Superior temporal gyrus (tissue), 1 donor: ENCODE data around the gene DCAF8.

Source experiments
- DNase-seq: peaks from one replicate; pipeline ENCODE4 v3.0.0-alpha.2; 2016; ENCODE audit errors: extremely low spot score

DCAF8 gene

DNA sequence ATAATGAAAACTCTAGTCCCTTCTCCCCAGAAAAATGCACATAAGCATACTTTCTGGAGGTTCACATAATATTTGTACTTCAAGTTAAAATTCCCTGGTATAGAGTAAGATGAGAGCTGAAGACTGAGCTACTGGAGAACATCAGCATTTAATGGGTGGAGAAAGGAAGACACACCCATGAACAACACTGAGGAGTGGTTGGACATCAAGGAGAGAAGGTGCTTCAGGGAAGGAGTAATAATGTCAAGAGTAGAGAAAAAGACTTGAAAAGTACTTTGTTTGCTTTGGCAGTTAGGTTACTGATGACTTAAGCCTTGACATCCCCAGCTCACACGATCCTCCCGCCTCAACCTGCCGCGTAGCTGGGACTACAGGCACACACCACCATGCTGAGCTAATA, 35.3 kb downstream of the DCAF8 start:
- no peak for DNase-seq

DNA sequence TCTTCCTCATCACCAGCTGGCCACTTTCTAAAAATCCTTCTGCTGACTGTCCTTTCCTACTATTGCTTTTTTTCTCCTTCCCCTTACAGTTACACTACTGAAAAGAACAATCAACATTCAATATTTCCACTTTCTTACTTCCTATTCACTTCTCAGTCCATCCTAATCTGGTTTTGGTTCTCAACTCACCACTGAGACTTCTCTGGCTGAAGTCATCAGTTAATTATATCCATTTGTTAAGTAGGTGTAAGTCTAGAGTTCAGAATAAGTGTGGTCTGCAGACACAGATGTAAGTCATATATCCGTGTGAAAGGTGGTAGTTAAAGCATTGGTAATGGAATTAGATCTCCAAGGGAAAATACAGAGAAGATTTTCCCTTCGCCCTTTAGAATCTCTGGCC, 35.7 kb downstream of the DCAF8 start:
- DNase-seq: no peak

DNA sequence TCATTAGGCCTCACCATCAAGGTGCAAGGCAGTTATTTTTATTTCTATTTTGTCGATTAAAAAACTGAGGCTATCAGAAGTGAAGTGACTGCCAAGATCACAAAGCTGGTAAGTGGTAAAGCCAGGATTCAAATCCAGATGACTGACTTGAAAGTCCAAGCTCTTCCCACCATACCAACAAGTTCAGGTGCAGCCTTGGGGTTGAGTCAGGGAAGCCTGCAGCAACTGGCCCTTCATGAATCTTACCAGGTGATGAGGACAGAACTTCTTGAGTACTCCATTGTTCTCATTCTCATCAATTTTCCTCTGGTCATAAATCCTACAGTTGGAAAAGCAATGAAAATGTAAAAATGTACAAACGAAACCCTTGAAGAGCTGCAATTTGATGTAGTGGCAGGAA, 37.0 kb downstream of the DCAF8 start:
- DNase-seq: no peak

DNA sequence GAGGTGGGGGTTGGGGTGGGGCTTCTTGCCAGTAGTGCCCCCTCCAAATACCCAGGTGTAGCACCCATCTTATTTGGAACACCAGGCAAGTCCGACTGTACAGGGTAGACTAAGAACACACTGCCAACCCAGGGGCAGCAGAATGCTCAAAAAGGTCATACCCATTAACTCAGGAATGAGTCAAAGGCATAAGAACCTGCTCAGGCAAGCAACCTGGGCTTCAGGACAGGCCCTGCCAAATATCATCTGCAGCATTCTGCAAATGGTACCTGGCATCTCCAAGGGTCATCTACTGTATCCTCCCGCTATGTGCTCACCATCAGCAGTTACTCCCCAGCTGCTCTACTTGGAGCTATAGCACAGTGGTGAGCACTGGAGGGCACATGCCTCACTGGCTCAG, 37.7 kb downstream of the DCAF8 start:
- DNase-seq: no peak

DNA sequence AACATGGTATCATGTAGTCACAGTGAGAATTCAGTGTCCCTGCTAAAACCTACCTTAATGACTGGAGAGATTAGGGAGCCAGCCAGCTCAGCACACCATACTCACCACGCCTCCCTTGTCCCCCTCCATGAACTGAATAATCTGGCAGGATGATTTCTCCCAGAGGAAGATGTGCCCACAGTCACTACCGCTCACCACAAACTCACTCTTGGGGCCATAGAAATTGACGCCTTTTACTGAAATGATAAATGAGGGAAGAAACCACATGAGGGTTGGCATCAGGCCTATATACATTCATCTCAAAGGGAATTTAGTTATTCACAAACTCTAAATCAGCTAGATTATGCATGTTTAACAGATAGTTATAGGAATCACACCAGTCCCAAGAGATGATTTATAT, 39.8 kb downstream of the DCAF8 start:
- DNase-seq: no peak

DNA sequence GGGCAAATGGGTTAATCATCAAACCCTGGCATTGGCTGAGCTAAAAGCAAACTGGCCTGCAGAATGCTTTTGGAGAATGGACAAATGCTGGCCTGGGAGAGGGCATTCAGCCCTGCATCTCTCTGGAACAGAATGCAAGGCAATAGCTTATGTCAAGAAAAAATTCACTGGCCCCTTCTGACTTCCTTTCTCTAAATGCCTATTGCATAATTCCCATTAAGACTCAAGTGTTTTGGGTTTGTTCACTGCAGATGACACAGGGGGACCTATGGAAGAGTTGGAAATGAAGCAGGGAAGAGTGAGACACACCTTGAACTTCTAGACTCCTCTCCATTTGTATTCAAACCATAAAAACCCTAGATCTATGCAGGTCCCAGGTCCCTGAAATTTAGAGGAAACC, 41.3 kb downstream of the DCAF8 start:
- no peak for DNase-seq

DNA sequence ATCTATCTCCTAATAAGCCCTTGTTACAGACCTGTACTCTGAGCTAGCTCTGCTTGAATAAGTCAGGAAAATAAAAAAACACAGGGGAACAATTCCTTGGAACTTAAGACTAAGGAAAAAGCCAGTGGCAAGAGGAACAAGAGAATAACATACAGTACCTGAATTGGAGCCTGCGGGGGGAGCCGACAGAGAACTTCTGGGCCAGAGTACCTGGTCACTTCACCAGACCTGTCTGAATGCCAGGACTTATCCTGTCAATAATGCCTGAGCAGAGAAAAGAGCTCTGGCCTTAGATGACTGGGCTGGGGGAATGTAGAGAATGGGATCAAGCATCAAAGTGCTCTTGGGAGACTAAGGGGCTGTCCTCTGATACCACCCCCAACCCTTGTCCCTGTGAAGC, 42.0 kb downstream of the DCAF8 start:
- no peak for DNase-seq

DNA sequence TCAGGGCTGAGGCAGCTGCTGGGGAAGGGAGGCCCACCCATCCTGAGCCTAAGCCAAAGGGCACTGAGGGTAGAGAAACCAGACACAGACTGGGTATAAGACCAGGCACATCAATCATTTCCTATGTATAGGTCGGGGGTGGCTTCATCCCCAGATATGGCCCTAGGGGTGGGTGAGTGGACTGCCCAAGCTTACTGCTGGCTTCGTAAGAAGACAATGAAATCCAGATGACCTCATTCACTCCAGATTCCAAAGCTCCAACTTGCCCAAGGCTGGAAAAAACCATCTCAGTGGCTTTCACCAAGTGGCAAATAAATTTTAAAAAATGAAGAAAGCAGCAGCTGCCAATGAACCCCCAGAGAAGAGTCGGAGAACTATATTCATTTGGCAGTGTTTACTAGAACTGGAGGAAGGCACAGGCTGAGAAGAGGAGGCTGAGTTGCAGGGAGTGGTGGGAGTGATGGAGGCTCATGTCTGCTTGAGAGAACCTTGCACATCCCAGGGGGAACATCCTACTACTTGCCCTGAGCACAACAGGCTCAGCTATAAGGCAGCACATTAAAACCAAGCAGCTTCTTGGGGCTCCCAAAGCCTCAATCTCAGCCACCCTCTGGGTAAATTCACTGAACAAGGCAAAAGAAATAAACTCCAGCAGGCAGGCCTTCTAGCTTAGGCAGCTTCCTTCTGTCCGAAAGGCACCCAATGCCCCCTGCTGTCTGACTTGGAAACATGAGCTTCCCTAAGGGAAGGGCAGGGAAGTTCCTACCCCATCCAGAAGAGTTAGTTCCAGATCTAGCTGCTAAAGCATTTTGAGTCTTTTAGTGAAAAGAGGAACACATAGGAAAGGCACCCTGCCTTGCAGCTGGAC, 43.1 kb downstream of the DCAF8 start:
- DNase-seq: peak; percentile 90

DNA sequence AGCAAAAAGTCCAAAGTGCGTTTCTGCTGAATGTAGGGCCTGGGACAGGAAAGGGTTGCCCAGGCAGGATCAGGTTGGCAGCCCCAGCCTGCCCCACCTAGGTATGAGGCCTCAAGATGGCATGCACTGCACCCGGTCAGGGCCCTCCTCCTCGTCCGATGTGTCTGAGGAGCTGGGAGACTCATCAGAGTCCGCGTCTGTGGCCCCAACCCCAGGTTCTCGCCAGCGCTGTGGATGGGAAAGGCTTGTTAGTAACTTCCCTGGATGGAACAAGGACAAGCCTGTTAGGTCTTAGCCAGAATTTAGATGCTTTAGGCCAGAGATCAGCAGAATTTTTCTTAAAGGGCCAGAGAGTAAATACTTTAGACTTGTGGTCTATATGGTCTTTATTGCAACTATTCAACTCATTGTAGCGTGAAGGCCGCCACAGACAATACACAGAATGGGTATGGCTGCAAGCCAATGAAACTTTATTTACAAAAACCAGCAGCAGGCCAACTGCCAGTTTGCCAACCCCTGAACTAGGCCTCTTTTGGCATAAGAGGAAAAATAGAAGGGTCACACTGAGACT, 44.8 kb downstream of the DCAF8 start:
- peak; percentile 51 for DNase-seq

DNA sequence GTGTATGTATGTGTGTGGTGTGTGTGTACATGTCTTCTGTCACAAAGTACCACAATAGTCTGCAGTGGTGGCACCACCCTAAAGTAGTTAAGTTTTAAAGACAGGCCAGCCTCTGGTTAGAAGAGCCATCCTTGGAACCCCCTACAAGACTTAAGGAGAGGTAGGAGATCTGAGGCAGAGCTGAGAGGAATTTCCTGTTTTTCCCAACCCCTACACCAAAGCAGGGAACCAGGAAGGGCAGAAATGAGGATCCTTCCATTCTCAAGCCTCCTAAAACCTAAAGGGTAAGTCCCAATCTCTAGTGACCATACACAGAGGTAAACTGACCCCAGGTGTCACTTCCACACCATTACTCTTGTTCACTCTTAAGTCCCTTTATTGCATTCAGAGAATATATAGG, 46.0 kb downstream of the DCAF8 start:
- no peak for DNase-seq

DNA sequence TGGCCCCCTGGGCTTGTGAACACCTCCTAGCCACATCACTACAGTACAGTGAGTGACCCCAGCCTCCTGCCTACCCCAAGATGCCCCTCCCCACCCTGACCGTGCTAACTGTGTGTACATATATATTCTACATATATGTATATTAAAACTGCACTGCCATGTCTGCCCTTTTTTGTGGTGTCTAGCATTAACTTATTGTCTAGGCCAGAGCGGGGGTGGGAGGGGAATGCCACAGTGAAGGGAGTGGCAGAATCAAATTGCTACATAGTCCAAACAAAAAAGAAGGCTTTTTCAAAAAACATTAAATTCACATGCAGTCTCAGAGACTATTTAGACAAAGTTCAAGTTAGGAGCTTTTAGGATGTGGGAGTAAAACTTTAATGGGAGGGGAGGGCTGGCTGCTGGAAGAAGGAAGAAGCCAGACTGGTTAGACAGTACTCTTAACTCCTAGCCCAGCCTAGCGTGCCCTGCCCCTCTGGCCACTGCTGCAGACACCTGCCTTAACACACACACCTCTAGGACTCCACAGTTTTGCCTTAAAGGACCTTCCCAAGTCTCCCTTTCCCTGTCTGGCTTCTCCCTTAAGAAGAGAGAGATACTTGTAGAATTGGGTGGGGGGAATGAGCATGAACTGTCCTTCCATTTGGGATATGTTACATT, 47.7 kb downstream of the DCAF8 start:
- no peak for DNase-seq

DNA sequence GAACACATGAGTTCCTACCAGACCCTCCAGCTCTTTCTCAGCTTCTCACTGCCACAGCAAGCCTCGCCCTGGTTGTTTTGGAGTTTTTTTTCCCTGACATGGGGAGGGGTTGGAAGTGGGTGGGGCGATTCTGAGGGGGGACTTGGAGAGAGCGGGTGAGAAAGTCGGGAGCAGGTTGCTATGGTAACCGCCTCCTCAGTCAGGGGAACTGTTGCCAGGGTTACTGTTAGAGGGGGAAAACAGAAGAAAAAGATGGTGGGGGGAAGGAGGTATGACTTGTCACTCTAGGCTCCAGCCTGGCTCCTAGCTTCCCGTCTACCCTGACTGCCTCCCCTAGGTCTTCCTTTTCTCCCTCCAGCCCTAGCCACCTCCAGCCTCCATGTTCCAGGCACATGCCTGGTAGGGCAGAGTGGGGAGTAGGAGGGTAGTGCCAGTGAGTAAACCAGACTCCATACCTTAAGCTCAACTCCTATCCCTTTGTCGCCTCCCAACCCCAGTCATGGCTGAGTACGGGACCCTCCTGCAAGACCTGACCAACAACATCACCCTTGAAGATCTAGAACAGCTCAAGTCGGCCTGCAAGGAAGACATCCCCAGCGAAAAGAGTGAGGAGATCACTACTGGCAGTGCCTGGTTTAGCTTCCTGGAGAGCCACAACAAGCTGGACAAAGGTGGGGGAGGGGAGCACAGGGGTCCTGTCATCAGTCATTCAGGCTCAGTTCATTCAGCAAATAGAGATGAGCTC, 51.1 kb downstream of the DCAF8 start:
- DNase-seq: peak; percentile 61

DNA sequence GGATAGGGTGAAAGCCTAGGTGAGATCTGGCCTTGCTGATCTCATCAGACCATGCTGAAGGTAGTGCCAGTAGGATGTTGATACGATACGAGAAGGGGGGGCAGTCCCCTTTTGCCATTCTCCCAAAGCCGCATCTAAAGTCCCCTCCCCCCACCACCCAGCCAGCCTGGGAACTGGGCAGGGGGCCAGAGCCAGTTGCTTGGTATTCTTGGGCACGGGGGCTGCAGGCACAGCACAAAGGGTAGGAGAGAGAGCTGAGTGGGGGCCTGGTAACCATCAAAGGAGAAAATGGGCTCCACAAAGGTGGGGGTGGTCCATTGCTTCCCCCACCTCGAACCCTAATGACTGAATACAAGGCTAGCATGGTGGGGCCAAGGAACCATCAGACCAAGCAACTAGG, 51.8 kb downstream of the DCAF8 start:
- DNase-seq: no peak

DNA sequence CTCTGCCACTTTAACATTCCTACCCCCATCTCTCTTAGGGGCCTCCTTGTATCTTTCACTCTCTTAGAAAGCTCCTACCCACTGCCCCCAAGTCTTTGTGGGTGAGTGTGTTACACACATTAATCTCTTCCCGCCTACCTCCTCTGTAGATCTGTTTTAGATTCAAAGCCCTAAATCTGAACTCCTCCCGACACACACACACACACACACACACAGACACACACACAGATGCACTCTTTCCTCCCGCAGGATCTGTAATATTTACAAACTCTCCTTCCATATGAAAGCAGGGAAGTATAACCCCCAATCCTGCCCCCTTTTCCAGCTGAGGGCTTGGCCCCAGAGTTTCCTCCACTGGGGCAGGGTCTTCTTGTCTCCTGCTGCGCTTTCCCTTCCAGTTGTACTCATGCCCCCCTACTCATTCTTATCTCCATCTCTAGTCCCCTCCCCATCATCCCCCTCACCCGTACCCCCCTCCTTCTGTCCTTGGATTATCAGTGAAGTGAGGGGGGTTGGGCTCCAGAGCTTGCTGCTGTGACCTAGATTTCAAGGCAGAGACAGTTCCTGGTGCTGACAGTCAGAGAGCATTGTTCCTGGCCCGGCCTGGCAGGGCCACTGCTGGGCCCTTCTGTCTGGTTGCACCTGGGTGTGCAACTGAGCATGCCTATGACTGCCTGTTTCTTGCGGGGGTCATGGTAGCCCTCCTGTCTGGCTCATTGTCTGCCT, 52.9 kb downstream of the DCAF8 start:
- DNase-seq: peak; percentile 60

DNA sequence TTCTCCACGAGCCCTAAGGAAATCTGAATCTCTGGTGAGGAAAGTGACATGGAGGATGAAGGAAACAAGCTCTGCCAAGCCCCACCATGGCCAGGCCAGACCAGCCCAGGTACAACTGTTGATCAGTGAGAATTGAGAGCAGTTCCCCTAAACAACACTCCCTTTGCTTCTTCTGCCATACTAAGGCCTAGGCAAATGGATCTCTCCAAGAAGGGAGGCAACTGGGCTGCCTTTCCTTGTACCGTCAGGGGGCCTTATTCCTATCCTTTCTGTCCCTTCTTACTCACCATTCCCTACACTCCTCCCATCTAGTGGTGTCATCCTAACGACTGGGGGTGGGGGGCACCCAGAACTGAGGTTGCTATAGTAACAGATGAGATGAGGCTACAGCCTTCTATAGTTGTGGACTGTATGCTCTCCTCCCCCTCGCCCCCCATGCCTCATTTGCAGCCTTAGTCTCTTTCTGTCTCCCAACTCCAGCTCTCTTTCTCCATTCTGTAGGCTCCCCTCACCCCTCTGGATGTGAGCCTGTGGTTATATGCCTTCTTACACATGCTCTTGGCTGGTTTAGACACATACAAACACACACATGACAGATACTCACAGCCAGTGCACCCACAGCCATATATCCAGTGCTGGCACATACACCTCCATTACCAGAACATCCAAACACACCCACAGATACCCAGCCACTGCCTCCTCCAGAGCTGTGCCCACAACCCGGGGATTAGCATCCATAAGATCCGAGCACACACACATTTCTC, 53.6 kb downstream of the DCAF8 start:
- peak; percentile 39 for DNase-seq

DNA sequence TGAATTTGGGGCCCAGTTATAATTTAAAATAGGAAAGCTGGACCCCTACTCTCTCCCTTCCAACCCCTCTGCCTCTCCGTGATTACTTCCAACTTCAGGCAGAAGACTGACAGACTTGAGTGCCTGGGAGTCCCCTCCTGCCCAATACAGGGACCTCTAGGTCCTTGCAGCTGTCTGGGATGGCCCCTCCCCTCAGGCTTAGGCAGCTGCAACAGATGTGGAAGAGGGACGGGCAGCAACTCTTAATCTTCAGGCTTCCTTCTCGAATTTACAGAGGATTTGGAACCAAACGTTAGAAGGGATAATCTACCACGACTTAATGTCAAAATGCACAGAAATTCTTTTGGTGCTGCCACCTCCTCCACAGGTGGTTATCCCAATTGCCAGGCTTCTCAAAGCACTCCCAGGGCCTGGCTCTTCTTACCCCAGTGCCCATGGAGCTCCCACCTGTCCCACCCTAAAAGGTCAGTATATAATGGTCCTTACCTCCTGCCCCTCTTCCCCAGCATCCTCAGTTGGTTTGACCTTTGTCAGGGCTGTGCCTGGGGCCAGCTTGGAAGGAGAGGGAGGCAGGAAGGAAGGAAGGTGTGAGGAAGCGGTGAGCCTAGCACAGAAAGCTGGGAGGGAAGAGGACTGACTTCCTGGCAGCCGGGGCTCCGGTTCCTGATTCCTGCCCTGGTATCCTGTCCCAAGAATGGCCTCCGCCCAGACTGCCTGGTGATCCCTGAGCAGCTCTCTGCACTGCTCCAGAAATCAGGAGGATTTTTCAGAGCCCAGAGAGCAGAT, 54.4 kb downstream of the DCAF8 start:
- no peak for DNase-seq

DNA sequence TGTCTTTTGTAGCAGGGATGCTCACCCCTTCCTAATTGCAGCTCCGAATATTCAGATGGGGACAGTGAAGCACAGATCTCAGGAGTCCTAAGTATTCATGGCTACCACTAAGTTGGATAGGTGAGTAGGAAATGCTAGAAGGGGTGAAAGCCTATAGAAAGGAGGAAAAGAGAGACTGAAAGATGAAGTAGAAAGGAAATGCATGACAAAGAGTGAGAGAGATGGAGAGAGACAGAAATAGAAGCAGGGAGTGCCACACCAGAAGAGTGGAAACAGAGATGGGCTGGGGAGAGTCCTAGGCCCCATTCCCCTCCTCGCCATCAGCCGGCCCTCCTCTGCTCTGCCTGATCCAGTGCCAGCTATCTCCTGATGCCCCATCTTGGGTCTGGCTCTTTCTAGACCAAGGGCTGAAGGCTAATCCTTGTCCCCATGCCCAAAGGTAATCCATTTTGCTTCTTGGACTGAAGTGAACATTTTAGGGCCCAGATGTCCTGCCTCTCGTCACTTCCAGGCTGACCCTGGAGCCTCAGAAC, 55.2 kb downstream of the DCAF8 start:
- DNase-seq: no peak

DNA sequence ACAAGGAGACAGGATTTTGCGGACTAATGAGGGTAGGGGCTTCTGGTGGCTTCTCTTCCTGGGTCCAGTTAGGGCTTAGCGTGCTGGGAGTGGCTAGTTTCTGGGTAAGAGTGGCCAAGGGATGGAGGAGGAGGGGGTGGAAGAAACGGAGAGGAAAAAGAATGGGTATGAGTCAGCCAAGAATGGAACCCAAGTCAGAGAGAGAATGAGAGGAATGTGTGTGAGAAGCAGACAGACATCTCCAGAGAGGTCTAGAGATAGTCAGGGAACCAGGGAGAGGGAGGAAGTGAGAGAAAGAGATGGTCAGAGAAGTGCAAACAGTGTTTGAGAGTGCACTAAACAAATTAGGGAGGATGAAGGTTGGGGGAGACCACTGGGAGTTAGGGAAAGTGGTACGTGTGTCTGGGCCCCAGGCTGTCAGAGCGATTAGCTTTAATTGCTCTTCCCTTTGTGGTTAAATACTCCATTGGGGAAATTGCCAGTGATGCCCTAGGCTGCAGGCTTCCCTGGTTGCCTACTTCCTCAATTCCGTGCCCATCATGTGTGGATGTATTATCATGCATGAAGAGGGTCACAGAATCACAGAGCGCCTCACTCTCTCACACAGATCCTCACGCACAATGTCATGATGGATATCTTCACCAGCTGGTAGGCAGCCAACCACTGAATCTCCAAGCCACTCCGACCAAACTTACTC, 55.8 kb downstream of the DCAF8 start:
- no peak for DNase-seq

DNA sequence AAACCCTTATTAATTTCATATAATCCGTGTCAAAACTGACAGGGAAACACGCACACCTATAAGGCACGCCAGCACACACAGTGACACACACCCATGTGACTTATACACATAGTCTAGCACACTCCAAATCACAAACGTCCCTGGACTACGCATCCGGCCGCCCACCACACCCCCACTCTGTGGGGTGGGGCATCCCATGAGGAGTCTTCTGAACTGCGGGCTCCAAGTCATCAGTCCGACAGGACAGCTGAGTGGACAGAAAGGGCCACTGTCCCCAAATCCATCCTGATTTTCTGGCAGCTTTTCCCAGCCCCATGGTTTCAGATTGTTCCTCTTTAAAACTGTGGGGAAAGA, 56.3 kb downstream of the DCAF8 start:
- DNase-seq: peak; percentile 40
